ENCODE data around the gene TSPAN11. TPM values are rescaled to one million over a fixed set of nuclear protein-coding genes. Genes with fewer than 3 reads are reported as not detected.

TSPAN11 gene
- total RNA-seq, 4 donors from 2014 or later: 10.7 to 30.6 (median 18.3) TPM

DNA sequence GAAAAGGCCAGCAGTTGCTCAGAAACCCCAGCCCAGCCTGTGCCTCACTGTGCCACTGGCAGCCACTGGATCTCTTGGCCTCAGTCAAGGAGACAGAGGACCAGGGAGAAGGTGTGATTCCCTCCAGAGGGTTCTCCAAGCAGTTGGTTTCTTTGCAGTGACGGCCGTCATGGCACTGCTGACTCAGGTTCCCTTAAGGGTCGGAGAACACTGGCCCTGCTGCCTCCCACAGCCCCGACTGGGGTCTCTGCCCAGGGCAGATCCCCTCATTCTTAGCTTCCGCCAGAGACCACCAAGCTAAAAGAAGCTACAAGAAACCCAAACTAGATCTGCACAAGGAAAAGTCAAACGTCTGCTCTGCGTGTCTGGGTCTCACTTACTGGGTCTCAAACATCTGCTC, 16.4 kb downstream of the TSPAN11 start:
- TF ChIP-seq, protein P1, sequence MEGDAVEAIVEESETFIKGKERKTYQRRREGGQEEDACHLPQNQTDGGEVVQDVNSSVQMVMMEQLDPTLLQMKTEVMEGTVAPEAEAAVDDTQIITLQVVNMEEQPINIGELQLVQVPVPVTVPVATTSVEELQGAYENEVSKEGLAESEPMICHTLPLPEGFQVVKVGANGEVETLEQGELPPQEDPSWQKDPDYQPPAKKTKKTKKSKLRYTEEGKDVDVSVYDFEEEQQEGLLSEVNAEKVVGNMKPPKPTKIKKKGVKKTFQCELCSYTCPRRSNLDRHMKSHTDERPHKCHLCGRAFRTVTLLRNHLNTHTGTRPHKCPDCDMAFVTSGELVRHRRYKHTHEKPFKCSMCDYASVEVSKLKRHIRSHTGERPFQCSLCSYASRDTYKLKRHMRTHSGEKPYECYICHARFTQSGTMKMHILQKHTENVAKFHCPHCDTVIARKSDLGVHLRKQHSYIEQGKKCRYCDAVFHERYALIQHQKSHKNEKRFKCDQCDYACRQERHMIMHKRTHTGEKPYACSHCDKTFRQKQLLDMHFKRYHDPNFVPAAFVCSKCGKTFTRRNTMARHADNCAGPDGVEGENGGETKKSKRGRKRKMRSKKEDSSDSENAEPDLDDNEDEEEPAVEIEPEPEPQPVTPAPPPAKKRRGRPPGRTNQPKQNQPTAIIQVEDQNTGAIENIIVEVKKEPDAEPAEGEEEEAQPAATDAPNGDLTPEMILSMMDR (IDR thresholded peaks at IDR 0.05): no peak
- WGBS, 2 donors: 72 to 84% methylated on average over 7 of the region's 7 CpGs
- no peak for DNase-seq (ENCODE audit: low spot score in 2 of 2)

DNA sequence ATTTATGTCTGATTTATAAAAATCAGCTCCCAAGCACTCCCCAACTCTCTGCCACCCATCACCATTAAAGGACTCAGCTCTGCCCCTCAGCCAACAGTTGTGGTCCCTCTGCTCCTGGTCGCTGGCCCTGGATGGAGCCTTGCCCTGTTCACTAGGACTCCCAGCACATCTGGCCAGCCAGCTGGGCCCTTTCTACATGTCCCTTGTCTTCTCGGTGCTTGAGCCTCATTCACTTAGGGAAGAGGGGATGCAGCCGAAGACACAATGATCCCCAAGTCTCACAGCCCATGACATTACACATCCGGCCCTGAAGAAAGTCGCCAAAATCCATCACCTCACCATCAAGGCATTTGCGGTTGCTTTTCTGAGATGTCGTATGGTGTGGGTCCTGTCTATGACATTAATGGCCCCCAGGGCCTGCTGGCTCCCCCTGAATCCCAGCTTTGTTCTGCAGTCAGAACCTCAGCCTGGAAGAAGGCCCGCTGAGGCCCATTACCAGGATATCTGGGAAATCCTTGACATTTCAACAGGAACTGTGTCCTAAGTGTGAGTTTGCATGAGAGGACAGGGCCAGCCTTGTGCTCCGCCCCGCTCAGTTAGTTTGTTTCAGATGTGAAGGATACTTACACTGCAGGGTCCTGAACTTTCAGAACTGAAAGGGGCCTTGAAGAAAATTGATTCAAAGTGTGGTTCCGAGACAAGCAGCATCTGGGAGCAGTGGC, 19.1 kb downstream of the TSPAN11 start:
- H3K36me3 ChIP-seq: no peaks in the 10 kb centered on the region
- TF ChIP-seq POLR2A (IDR thresholded peaks at IDR 0.05) (no peak), EP300 (IDR thresholded peaks at IDR 0.05) (no peak)
- TF ChIP-seq, protein P1 (IDR thresholded peaks at IDR 0.05): no peak
- WGBS, 2 donors: 52 to 54% methylated on average over 11 of the region's 11 CpGs
- H3K27ac ChIP-seq: peak overlapping the region in 2 of 4 donors; percentile 44 to 67
- DNase-seq (ENCODE audit: low spot score in 2 of 2): no peak
- no peaks in the 10 kb centered on the region for H3K27me3 ChIP-seq
- no peak overlapping the region for H3K4me3 ChIP-seq
- no peaks in the 10 kb centered on the region for H3K9me3 ChIP-seq
- peaks cover 0 to 36% (median 0%) of the 10 kb centered on the region in 4 donors for H3K4me1 ChIP-seq

More for the DNA sequence above, 16.4 kb downstream of the TSPAN11 start:
- Histone ChIP-seq H3K4me3 (no peak overlapping the region), H3K27ac (no peak overlapping the region), H3K4me1 (peaks cover 0 to 36% (median 0%) of the 10 kb centered on the region in 4 donors), H3K9me3 (no peaks in the 10 kb centered on the region), H3K27me3 (no peaks in the 10 kb centered on the region), H3K36me3 (no peaks in the 10 kb centered on the region)

DNA sequence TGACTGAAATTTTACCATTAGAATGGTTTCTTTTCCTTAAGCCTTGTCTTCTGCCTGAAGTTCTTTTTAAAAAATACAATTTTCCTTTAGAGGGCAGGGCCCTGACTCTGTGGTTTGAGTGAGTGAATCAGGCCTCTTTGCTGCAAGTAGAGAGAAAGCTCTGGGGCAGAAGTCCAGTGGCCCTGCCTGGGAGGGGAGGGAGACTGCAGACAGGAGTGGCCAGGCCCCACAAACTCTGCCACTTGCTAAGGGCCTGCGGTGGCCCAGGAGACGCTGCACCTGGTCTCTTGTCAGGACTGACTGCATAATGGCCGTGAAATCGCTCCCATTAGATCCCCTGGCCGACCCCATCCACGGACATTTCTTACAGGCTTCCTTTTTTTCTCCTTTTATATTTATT, 25.5 kb downstream of the TSPAN11 start:
- H3K4me3 ChIP-seq: no peak overlapping the region
- TF ChIP-seq EP300 (IDR thresholded peaks at IDR 0.05): no peak
- TF ChIP-seq POLR2A (IDR thresholded peaks at IDR 0.05): no peak
- TF ChIP-seq, protein P1 (IDR thresholded peaks at IDR 0.05): no peak

DNA sequence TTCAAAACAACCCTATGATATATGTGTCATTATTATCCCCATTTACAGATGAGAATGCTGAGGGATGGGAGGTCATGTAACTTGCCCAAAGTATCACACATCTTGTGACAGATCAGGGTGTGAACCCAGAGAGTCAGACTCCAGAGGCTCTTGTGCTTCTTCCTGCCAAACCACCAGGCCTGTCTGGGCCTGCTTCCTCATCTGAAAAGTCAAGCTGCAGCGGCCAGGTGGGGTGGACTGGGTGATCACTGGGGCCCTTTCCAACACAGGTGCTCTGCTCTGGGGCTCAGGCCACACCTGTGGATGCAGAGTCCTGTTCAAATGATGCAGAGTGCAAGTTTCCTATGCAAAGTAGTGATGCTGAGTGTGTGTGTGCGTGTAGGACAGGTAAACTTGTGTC, 26.7 kb downstream of the TSPAN11 start:
- Histone ChIP-seq H3K27ac (peak overlapping the region in 1 of 4 donors; percentile 55), H3K4me1 (peaks cover 0 to 22% (median 0%) of the 10 kb centered on the region in 4 donors), H3K36me3 (peaks cover 0 to 3% (median 0%) of the 10 kb centered on the region in 3 donors), H3K9me3 (no peaks in the 10 kb centered on the region), H3K4me3 (no peak overlapping the region), H3K27me3 (no peaks in the 10 kb centered on the region)
- no peak for DNase-seq (ENCODE audit: low spot score in 2 of 2)
- 86 to 100% methylated on average over 2 of the region's 2 CpGs for WGBS, 2 donors
- TF ChIP-seq POLR2A (IDR thresholded peaks at IDR 0.05) (no peak), EP300 (IDR thresholded peaks at IDR 0.05) (no peak)
- TF ChIP-seq, protein P1 (IDR thresholded peaks at IDR 0.05): no peak

More for the DNA sequence above, 25.5 kb downstream of the TSPAN11 start:
- peaks cover 0 to 3% (median 0%) of the 10 kb centered on the region in 3 donors for H3K36me3 ChIP-seq
- peaks cover 0 to 20% (median 0%) of the 10 kb centered on the region in 4 donors for H3K4me1 ChIP-seq
- H3K27ac ChIP-seq: peak overlapping the region in 1 of 4 donors; percentile 55
- no peaks in the 10 kb centered on the region for H3K27me3 ChIP-seq
- no peaks in the 10 kb centered on the region for H3K9me3 ChIP-seq
- no peak for DNase-seq (ENCODE audit: low spot score in 2 of 2)
- WGBS, 2 donors: 46 to 54% methylated on average over 6 of the region's 6 CpGs

DNA sequence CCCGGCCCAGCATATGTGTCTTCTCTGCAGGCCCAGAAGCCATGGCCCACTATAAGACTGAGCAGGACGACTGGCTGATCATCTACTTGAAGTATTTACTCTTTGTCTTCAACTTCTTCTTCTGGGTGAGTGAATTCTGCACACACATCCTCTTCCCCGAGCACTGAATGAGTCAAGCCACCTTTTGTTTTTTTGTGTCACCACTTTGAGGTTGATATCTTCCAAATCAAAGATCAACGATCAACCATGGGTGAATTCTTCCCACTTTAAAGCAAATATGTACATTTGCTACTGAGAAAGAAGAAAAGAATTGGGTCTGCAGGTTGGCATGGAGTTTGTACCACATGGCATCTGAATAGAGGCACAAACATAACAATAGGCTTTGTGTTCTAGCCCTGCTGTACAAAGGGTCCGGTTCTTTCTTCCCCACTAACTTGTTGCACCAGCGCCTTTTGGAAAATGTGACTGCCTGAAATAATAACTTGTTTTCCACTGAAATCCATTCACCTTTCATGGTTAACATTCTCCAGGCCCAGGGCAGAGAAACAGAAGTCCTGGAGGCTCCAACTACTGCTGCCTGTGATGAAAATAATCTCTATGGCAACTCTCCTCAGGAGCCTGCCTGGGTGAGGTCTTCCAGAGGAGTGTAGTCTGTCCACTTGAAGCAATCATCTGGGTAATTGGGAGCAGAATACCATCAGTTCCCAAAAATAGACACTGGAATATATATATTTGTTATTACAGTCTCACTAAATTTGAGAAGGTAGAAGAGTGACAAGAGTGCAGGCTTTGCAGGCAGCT, 27.6 kb downstream of the TSPAN11 start:
- Histone ChIP-seq H3K27ac (peak overlapping the region in 2 of 4 donors; percentile 45 to 64), H3K27me3 (no peaks in the 10 kb centered on the region), H3K9me3 (no peaks in the 10 kb centered on the region), H3K4me3 (no peak overlapping the region), H3K36me3 (peaks cover 0 to 3% (median 0%) of the 10 kb centered on the region in 3 donors), H3K4me1 (peaks cover 0 to 23% (median 0%) of the 10 kb centered on the region in 4 donors)
- DNase-seq (ENCODE audit: low spot score in 2 of 2): no peak
- 65 to 72% methylated on average over 6 of the region's 6 CpGs for WGBS, 2 donors
- TF ChIP-seq EP300 (IDR thresholded peaks at IDR 0.05): no peak
- TF ChIP-seq, protein P1 (IDR thresholded peaks at IDR 0.05): no peak
- no peak for TF ChIP-seq POLR2A (IDR thresholded peaks at IDR 0.05)
